GM18951 (cell line): Measurements from ENCODE around the gene REX1BD.

Experiments
- POLR2A ChIP-seq: IDR thresholded peaks from 4 replicates; pipeline ENCODE4 v1.6.1; 2011; ENCODE audit warnings: mild to moderate bottlenecking; ENCODE audit not compliant: insufficient read length, insufficient read depth; ENCODE audit errors: extremely low read depth
- in situ Hi-C: fragments of 300-500 bp; cut with MboI; formaldehyde crosslinking; loops from one replicate; pipeline ENCODE4 v1.12.0; 2022; ENCODE audit warnings: low sequenced_read_pairs, mixed read lengths, inconsistent platforms; ENCODE audit not compliant: unreplicated experiment

Gene REX1BD

DNA sequence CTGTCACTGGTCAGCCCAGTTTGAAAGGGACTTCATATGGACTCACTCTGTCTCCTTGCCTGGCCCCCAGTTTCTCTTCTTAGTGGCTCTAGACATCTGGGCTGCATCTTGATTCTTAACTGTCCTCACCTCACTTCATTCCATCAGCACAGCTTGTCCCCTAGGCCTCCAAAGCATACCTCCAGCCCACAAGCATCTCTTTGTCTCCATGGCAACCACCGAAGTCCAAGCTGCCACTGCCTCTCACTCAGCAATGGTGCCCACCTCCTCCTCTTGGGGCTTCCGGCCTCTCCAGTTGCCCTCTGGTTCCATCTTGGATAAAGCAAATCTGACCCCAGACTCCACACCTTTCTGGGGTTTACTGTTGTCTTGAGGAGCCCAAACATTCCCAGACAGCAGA is 38.3 kb downstream of the REX1BD start:
- in situ Hi-C loops = no loop called here
- TF ChIP-seq POLR2A = no peak

- TF ChIP-seq POLR2A = no peak
- in situ Hi-C loops = no loop called here
These were observed 40.8 kb downstream of the REX1BD start for GRCh38 chr19:18629166-18630088.

DNA sequence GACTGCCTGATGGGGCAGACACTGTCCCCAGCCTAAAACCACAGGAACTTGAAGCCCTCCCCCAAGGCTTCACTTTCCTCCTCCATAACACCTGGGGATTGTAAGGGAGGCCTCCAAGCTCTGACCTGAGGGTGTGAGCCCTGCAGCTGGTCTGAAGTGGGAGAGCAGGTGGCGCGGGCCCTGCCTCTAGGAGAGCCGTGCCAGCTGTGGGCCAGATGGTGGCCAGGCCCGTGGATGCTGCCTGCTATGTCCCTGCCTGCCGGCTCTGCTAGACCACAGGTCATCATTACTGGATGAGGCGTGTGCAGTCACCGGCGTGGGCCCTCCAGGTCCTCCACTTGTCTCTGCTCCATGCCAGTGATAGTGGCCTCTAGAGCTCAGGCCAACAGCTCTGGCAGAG is 44.7 kb downstream of the REX1BD start:
- in situ Hi-C loops = no loop called here
- no peak for TF ChIP-seq POLR2A

- no peak for TF ChIP-seq POLR2A
- in situ Hi-C loops = no loop called here
These were observed 46.2 kb downstream of the REX1BD start for GRCh38 chr19:18634612-18635297.

GRCh38 chr19:18635831-18636182 is 47.2 kb downstream of the REX1BD start:
- TF ChIP-seq POLR2A = no peak

GRCh38 chr19:18636183-18636968 is 47.8 kb downstream of the REX1BD start:
- in situ Hi-C loops = no loop called here
- TF ChIP-seq POLR2A = no peak

More at GRCh38 chr19:18635831-18636182, 47.2 kb downstream of the REX1BD start:
- in situ Hi-C loops = no loop called here

DNA sequence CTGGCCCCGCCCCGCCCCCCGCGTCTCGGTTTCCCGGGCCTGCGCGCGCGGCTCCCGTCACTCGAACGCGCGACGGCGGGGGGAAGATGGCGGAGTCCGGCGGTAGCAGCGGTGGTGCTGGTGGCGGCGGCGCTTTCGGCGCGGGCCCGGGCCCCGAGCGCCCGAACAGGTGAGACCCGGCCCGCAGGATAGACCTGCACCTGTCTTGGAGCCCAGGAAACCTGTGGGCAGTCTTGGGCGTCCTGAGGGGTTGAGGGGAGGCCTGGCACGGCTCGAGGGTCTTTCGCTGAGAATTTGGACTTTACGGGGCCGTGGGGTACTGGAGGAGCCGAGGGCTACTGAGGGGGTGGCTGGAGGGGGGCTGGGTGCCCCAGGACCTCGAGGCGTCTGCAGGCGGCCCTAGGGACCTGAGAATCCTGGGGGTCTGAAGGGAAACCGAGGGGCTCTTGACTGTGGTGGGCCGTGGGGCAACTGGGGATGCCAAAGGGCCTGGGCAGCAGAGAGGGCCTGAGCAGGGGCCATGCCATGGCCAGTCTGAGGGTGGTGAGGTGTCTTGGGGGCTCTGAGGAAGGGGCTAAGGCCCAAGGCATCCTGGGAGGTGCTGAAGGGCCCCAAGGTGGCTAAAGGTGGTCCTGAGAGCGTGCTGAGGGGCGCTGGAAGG is 48.5 kb downstream of the REX1BD start, which contains the start of gene KLHL26:
KLHL26 (plus strand) TSS at position 60 of the 661 bp plus-strand sequence; CDS start at position 87, 27 bp downstream.
- in situ Hi-C loops = no loop called here
- TF ChIP-seq POLR2A = peak; percentile 74

DNA sequence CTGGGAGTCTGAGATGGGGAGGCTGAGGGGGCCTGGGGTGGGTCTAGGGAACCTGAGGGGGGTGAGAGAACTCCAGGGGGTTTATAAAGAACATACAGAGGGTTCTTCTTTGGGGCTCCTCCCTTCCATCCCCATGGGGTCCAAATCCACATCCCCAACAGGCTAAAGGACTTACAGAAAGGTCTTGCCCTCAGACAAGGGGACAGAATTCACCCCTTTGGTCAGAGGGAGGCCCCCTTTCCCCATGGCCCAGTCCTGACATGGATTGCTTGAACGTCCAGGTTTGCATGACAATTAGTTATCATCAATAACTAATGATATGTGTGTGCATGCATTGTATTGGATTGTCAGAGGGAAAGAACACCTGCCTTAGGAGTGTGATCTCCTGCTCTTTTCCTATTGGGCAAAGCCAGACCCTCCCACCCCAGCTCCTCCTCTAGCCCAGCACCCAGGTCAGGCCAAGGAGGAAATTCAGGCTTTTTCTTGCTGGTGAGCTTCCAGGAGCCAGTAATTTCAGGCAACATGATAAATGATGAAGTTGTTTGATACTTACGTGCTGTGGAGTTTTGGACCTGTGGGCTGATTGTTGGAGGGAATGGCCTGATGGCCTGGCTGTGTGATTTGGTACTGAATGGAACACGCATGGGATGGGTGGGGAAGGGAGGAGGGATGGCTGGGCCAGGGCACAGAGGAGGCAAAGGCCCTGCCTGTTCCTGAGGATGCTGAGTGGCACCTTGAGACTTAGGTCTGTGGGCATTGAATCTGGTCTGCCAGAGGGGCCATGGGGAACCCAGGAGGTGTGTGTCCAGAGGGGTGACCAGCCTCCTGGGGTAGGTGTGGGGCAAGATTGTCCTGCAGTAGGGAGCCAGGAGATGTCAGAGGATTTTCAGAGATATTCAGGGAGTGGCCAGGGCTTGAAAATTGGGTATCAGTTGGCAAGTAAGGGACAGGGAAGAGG is 49.4 kb downstream of the REX1BD start:
- no peak for TF ChIP-seq POLR2A
- in situ Hi-C loops = no loop called here

DNA sequence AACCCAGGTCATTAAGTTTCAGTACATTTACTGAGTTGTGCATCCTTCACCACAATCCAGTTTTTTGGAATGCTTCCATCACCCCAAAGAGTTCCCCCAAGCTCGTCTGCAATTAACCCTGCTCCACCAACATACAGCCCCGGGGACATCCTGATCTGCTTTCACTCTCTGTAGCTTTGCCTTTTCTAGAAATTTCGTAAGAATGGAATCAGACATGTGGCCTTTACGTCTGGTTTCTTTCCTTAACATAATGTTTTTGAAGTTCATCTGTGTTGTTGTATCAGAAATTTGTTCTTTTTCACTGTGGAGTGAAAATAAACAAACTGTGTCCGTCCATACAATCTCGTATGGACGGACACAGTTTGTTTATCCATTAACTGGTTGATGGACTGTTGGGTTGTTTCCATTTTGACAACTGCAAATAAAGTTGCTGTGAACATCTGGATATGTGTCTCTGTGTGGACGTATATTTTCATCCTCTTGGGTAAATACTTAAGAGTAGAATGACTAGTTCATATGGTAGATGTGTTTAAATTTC is 51.2 kb downstream of the REX1BD start:
- no peak for TF ChIP-seq POLR2A
- in situ Hi-C loops = no loop called here
